Vagina (tissue), 2 donors: ENCODE measurements around the gene C1QTNF4.

Experiments
- CTCF ChIP-seq, 3 experiments: fragments of 450-650 bp in 2 of 3; fragments of 200-600 bp in 1 of 3; sonication (generic) in 1 of 3; IDR thresholded peaks; one replicate each; pipeline ENCODE4 v1.5.1; 2017 to 2019; ENCODE audit warnings: antibody characterized with exemption in 3 of 3, mild to moderate bottlenecking in 2 of 3, moderate library complexity in 2 of 3
- POLR2A ChIP-seq, 2 donors: fragments of 450-650 bp; IDR thresholded peaks; one replicate each; pipeline ENCODE4 v1.6.1; 2017; ENCODE audit warnings: antibody characterized with exemption in 2 of 2, mild to moderate bottlenecking in 2 of 2, moderate library complexity in 2 of 2
- POLR2AphosphoS5 ChIP-seq, 2 donors: sonication (generic); formaldehyde crosslinking; IDR thresholded peaks; one replicate each; pipeline ENCODE4 v1.9.0; 2017; ENCODE audit warnings: antibody characterized with exemption in 2 of 2, mild to moderate bottlenecking in 2 of 2, low read depth in 1 of 2; ENCODE audit not compliant: insufficient read depth in 1 of 2

DNA sequence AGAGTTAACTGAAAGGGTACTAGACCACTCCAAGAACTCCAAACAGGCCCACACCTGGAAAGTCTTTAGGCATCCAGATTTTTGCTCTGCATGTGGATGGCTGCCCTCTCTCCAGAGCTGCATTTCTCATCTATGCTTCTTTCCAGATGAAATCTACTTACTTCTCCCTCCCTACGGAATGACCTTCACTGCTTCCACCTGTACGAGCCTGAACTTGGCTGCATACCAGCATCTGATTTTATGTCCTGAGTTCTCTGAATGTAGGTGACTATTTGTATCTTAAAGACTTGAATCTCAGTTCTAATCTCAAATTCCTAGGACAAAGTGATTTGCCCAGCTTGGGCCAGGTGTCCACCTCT, 54.6 kb downstream of the C1QTNF4 start:
- TF ChIP-seq CTCF (IDR thresholded peaks at IDR 0.05) (no peak), POLR2A (IDR thresholded peaks at IDR 0.05) (no peak), POLR2AphosphoS5 (IDR thresholded peaks at IDR 0.05; ENCODE audit: insufficient read depth in 1 of 2, low read depth in 1 of 2) (no peak)
